SH-SY5Y (cell line): Measurements from ENCODE around the gene C12orf43.

Experiments
- GATA2 ChIP-seq: IDR thresholded peaks from 2 replicates; pipeline ENCODE4 v1.6.1; 2011; ENCODE audit warnings: mild to moderate bottlenecking, low read depth, low read length
- GATA3 ChIP-seq: IDR thresholded peaks from 2 replicates; pipeline ENCODE4 v1.6.1; 2011; ENCODE audit warnings: low read depth, mild to moderate bottlenecking, low read length, moderate library complexity

Gene C12orf43

GRCh38 chr12:121038861-121039668, 22.8 kb upstream of the C12orf43 start, which contains the start of gene OASL:
Gene OASL (minus strand): TSS chr12:121039246. CDS start chr12:121038971, 275 bp downstream.
- TF ChIP-seq GATA3, result no peak
- TF ChIP-seq GATA2, result no peak

- TF ChIP-seq GATA3 (no peak), GATA2 (no peak)
Observed at GRCh38 chr12:121036810-121037326, 20.6 kb upstream of the C12orf43 start.

- no peak for TF ChIP-seq GATA3
- no peak for TF ChIP-seq GATA2
Observed at GRCh38 chr12:121034616-121035305, 18.5 kb upstream of the C12orf43 start.

- TF ChIP-seq GATA2 (no peak), GATA3 (no peak)
Observed at GRCh38 chr12:121033625-121034349, 17.5 kb upstream of the C12orf43 start.

- TF ChIP-seq GATA3 (no peak), GATA2 (no peak)
Observed at GRCh38 chr12:121030576-121031212, 14.4 kb upstream of the C12orf43 start.

- TF ChIP-seq GATA3 (no peak), GATA2 (peak; percentile 54; the same call in 1 of the 2 replicates)
Observed at GRCh38 chr12:121026274-121027045, 10.2 kb upstream of the C12orf43 start.

- TF ChIP-seq GATA2 (no peak), GATA3 (no peak)
Observed at GRCh38 chr12:121025442-121026226, 9.3 kb upstream of the C12orf43 start.

GRCh38 chr12:121023799-121024198, 7.5 kb upstream of the C12orf43 start:
- TF ChIP-seq GATA3 (no peak), GATA2 (no peak)

- TF ChIP-seq GATA2, result no peak
- no peak for TF ChIP-seq GATA3
Observed at GRCh38 chr12:121022713-121023112, 6.4 kb upstream of the C12orf43 start.

- no peak for TF ChIP-seq GATA2
- no peak for TF ChIP-seq GATA3
Observed at GRCh38 chr12:121021754-121022153, 5.5 kb upstream of the C12orf43 start.

GRCh38 chr12:121018860-121019617, 2.8 kb upstream of the C12orf43 start:
- no peak for TF ChIP-seq GATA3
- no peak for TF ChIP-seq GATA2

- no peak for TF ChIP-seq GATA3
- no peak for TF ChIP-seq GATA2
Observed at GRCh38 chr12:121017966-121018491, 1.7 kb upstream of the C12orf43 start.
